BJ (cell line): Measurements from ENCODE around the gene HCST. TPM values are rescaled to one million over a fixed set of nuclear protein-coding genes. Genes with fewer than 3 reads are reported as not detected.
"Not testable (repeated sequence)": the region's sequence is repeated elsewhere in the genome, so short reads cannot be mapped to it uniquely, and the experiment has no call there.

Source experiments
- CTCF ChIA-PET: fragments of 350-600 bp; formaldehyde crosslinking; extraction: SDS; loops from one replicate; lab custom pipeline; 2021; ENCODE audit warnings: antibody characterized with exemption, inconsistent platforms; lab: Yijun Ruan, JAX
- POLR2A ChIA-PET: fragments of 300-600 bp; sonication (Branson Sonifier 250); formaldehyde crosslinking; extraction: SDS; loops from one replicate; lab custom pipeline; 2021; ENCODE audit warnings: antibody characterized with exemption; lab: Charles Lee
- DNase-seq: peaks from one replicate; pipeline ENCODE4 v3.0.0-alpha.2; 2011; ENCODE audit warnings: low read depth
- H3K27me3 ChIP-seq: 2 replicates; pipeline ENCODE4 v1.6.0; 2011; ENCODE audit warnings: low read length; ENCODE audit not compliant: control insufficient read depth, insufficient read depth
- H3K36me3 ChIP-seq: 2 replicates; pipeline ENCODE4 v1.5.1; 2011; ENCODE audit warnings: low read length; ENCODE audit not compliant: control insufficient read depth, insufficient read depth
- H3K4me3 ChIP-seq: 2 replicates; pipeline ENCODE4 v1.5.1; 2011; ENCODE audit warnings: low read depth, mild to moderate bottlenecking, control low read depth, low read length
- CTCF ChIP-seq: IDR thresholded peaks from 2 replicates; pipeline ENCODE4 v1.5.1; 2011; ENCODE audit warnings: low read depth, mild to moderate bottlenecking, control low read depth, inconsistent platforms, low read length, moderate library complexity; ENCODE audit not compliant: insufficient read depth
- polyA plus RNA-seq: library from polyadenylated mRNA; depleted of rRNA; stranded (reverse); fragments of >200 nt; gene quantifications from 2 replicates; pipeline ENCODE4 v1.2.3, GENCODE V29; 2011

HCST gene
- polyA plus RNA-seq, 1 experiment, result 1.2 TPM

GRCh38 chr19:35863018-35863417, 39.3 kb upstream of the HCST start:
- no peak for TF ChIP-seq CTCF
- Histone ChIP-seq H3K27me3 (peaks cover 35% of the 10 kb centered on the region), H3K4me3 (no peak overlapping the region), H3K36me3 (no peaks in the 10 kb centered on the region)
- CTCF ChIA-PET, result no interaction called here
- POLR2A ChIA-PET, result no interaction called here
- no peak for DNase-seq

- no peak for DNase-seq
- TF ChIP-seq CTCF, result no peak
- ChIA-PET CTCF (no interaction called here), POLR2A (no interaction called here)
- Histone ChIP-seq H3K36me3 (no peaks in the 10 kb centered on the region), H3K4me3 (peak within 1 kb of the TSS; percentile 33), H3K27me3 (peaks cover 6% of the 10 kb centered on the region; the same call in 1 of the 2 replicates)
Observed at GRCh38 chr19:35868172-35868822, 34.0 kb upstream of the HCST start, which contains the start of gene APLP1. APLP1 (plus strand) TSS chr19:35868574; CDS start chr19:35868637, 63 bp downstream.

GRCh38 chr19:35868823-35869326, 33.5 kb upstream of the HCST start:
- Histone ChIP-seq H3K4me3 (peak overlapping the region; percentile 33), H3K27me3 (peaks cover 6% of the 10 kb centered on the region; the same call in 1 of the 2 replicates), H3K36me3 (no peaks in the 10 kb centered on the region)
- no peak for TF ChIP-seq CTCF
- ChIA-PET POLR2A (no interaction called here), CTCF (interaction anchor here (1.4 kb wide), 1 partner anchor 11 kb away, joined by 6 read pairs; no protein-coding TSS in a partner anchor)
- no peak for DNase-seq

DNA sequence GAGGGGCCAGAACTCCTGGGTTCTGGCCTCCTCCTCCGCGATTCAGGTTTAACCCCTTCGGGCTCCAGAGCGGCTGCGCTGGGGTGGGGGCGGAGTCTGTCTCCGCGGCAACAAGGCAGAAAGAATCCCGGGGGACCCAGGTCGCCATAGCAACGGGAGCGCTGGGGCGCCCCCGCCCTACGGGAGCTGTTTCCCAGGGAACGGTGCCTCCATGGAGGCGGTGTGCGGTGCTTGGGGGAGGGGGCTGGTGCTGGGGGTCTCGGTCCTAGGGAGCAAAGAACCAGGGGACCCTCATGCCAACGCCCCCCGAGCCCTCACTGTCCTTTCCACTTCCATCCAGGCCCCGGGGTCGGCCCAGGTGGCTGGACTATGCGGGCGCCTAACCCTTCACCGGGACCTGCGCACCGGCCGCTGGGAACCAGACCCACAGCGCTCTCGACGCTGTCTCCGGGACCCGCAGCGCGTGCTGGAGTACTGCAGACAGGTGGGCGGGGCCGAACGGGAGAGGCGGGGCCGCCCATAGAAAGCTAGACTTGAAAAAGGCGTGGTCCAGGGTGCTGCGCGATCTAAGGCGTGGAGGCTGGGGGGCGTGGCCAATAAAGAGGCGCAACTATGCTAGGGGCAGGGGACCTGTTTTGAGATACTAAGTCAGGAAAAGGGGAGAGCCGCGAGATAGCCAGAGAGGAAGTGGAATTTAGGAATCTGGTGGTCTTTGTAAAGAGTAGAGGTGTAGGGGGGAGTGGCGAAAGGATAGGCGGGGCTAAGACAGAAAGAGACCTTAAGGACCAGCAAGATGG, 32.8 kb upstream of the HCST start:
- no peak for TF ChIP-seq CTCF
- POLR2A ChIA-PET, result interaction anchor here (0.8 kb wide), 1 partner anchor 10 kb away, joined by 3 read pairs; no protein-coding TSS in a partner anchor
- no peak for DNase-seq
- Histone ChIP-seq H3K4me3 (peak overlapping the region; percentile 14; the same call in 1 of the 2 replicates), H3K27me3 (peaks cover 6% of the 10 kb centered on the region; the same call in 1 of the 2 replicates), H3K36me3 (no peaks in the 10 kb centered on the region)
- CTCF ChIA-PET, result interaction anchor here (1.1 to 1.5 kb wide), 3 partner anchors 9 to 62 kb away, joined by 3 to 6 read pairs (median 3); no protein-coding TSS in a partner anchor

DNA sequence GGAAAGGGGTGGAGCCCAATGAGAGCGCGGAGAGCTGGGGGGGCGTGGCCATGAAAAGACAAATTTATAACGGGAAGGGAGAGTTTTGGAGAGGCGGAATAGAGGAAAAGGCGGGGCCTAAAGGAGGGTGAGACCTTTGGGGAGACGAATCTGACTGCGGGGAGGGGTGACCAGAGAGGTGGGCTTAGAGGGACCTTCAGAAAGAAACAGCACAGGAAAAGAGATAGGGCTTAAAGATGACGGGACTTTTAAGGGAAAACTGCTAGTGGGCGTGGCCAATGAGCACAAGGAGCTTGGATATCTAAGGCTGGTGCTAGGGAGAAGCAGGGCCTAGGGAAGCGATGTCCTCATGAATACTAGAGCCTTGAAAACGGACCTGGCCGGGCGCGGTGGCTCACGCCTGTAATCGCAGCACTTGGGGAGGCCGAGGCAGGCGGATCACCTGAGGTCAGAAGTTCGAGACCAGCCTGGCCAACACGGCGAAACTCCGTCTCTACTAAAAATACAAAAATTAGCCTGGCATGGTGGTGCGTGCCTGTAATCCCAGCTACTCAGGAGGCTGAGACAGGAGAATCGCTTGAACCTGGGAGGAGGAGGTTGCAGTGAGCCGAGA, 32.1 kb upstream of the HCST start:
- CTCF ChIA-PET, result interaction anchor here (0.6 to 1.5 kb wide), 4 partner anchors 10 to 103 kb away, joined by 3 to 6 read pairs (median 3); no protein-coding TSS in a partner anchor

More for the DNA sequence above, 32.1 kb upstream of the HCST start:
- not testable (repeated sequence) for H3K36me3 ChIP-seq, DNase-seq, H3K4me3 ChIP-seq, H3K27me3 ChIP-seq
- POLR2A ChIA-PET, result interaction anchor here (0.8 kb wide), 1 partner anchor 10 kb away, joined by 3 read pairs; no protein-coding TSS in a partner anchor
